Measurements from ENCODE around the gene CABP5.

DNA sequence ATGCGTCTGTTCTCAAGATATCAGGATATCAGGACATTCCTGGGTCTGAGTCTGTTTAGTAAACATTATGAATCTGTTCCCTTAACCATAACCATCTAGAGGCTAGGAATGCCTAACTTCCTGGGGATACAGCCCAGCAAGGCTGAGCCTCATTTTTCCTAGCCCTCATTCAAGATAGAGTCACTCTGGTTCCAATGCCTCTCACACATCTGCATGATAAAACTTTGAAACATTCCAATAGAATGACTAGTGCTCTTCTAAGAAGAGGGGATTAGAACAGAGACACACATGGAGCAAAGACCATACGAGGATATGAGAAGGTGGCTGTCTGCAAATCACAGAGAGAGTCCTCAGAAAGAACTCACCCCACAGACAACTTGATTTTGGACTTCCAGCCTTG, 20.6 kb upstream of the CABP5 start:
- no peak for TF ChIP-seq POLR2A (IDR thresholded peaks at IDR 0.05)
- TF ChIP-seq CTCF (IDR thresholded peaks at IDR 0.05) = no peak
